ENCODE results near the gene SEPTIN5. TPM values are rescaled to one million over a fixed set of nuclear protein-coding genes. Genes with fewer than 3 reads are reported as not detected.

Gene SEPTIN5
- polyA plus RNA-seq, 6 donors from 2014 or later = 0.38 to 1.6 (median 1.0) TPM; not detected in 1

DNA sequence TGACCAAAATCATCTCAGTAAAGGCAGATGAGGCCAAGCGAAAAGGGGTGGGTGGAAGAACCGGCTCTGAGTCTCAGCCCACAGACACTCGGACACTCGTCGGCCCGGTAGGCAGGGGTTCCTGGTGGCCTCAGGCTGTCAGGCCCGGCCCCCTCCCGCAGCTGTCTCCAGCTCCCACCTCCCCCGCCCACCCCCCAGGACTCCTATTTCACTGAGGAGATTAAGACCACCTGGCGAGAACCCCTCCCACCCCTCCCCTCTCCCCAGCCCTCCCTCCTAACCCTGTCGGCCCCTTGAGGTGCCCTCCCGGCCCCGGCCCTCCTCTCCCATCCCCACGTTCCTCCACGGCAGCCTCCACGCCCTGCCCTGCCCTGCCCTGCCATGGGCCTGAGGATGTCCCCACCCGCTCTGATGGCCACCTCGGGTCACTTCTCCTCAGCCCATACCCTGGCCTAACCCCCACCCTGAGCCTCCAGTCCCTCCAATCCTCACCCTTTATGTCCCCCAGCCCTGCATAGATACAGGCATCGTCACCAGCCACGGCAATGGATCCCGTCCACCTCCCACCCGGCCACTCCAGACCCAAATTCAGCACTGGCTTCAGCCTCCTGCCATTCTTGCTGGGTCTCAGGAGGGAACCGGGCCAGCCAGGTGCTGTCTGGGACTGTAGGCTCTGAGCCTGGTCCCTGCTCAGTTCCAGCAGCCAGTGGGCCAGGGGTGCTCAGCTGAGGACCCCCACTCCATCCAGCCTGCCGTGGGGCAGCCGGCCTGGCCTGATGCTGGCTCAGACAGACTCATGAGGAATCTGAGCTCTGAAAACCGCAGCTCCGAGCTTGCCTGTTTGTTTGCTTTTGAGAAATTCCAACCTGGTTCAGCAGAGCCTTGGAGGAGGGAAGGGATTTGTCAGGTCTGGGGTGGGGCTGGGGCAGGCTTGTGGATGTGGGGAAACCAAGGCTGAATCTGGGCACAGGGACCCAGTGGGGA is 36.5 kb downstream of the SEPTIN5 start:
- ATAC-seq (ENCODE audit: low read depth in 2 of 2) (no peak), DNase-seq (no peak)
- Mint-ChIP-seq H3K27me3 (peaks cover 17 to 56% (median 55%) of the 10 kb centered on the region in 3 donors), H3K9me3 (no peaks in the 10 kb centered on the region), H3K36me3 (no peaks in the 10 kb centered on the region), H3K4me3 (no peak overlapping the region), H3K27ac (no peak overlapping the region), H3K4me1 (peaks cover 2 to 6% (median 2%) of the 10 kb centered on the region in 3 donors)

- H3K27ac Mint-ChIP-seq = no peak overlapping the region
- no peak overlapping the region for H3K4me3 Mint-ChIP-seq
- peaks cover 20 to 64% (median 60%) of the 10 kb centered on the region in 3 donors for H3K27me3 Mint-ChIP-seq
- ATAC-seq (ENCODE audit: low read depth in 2 of 2) = no peak
- DNase-seq = no peak
- H3K36me3 Mint-ChIP-seq = no peaks in the 10 kb centered on the region
- H3K4me1 Mint-ChIP-seq = peaks cover 10 to 13% (median 11%) of the 10 kb centered on the region in 3 donors
- H3K9me3 Mint-ChIP-seq = no peaks in the 10 kb centered on the region
Measured at GRCh38 chr22:19751497-19752245, 37.4 kb downstream of the SEPTIN5 start.

DNA sequence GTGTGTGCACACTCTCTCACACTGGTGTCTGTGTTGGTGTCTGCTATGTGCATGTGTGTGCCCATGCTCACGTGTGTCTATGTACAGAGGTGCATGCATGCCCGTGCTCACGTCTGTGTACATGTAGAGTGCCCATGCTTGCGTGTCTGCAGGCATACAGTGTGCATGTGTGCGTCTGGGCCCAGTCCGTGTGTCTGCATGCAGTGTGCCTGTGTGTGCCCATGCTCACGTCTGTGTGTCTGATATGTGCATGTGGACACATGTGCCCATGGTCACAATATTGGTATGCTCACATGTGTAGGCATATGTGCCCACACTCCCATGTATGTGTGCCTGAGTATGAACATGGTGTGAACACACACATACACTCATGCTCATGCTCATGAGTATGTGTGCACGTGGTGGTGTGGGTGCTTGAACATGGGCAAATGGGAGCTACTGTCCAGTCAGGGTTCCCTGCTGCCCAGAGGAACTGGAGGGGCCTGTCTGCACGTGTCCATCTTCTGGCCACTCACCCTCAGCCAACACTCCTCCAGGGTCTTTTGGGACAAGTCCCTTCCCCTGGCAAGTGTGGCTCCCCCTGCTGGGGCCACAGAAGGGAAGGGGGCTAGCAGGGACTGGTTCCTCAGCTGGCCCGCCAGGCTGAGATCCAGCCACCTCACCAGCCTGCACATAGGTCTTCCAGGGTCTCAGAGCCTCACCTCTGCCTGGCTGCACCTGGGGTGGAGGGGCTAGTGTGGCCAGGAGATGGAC is 39.0 kb downstream of the SEPTIN5 start:
- no peak overlapping the region for H3K4me3 Mint-ChIP-seq
- no peak overlapping the region for H3K27ac Mint-ChIP-seq
- H3K36me3 Mint-ChIP-seq = no peaks in the 10 kb centered on the region
- peaks cover 27 to 77% (median 68%) of the 10 kb centered on the region in 3 donors for H3K27me3 Mint-ChIP-seq
- peaks cover 19 to 23% (median 21%) of the 10 kb centered on the region in 3 donors for H3K4me1 Mint-ChIP-seq
- no peak for ATAC-seq (ENCODE audit: low read depth in 2 of 2)
- no peak for DNase-seq
- H3K9me3 Mint-ChIP-seq = no peaks in the 10 kb centered on the region

DNA sequence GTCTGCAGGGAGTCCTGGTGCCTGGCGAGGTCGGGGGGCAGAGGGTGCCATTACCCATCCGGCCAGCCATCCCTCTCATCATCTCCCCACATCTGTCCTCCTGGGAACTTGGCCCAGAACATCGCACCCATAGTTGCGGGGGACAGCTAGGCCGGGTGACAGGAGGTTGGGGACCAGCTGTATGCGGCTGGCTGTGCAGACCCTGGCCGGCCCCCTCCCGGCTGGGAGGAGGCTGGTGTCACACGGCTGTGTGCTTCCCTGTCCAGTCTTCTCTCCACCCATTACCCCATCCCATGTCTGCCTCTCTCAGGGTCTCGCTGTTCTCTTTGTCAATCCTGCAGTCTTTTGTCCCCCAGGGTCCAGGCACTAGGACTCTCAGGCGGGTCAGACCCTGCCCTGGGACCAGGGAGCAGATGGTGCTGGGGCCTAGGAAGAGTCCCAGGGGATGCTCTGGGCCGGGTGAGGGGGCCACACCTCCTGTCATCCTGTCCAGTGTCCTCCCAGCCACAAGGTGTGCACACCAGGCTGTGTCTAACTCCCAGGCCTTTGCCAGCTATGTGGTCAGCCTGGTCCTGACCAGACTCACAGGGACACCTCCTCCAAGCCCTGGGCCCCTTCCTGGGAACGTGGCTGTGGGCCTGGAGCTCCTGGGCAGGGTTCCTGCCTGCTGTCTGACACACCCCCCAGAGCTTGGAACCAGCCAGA is 39.8 kb downstream of the SEPTIN5 start:
- Mint-ChIP-seq H3K27me3 (peaks cover 27 to 74% (median 63%) of the 10 kb centered on the region in 3 donors), H3K4me1 (peaks cover 19 to 23% (median 21%) of the 10 kb centered on the region in 3 donors), H3K4me3 (peak overlapping the region in 3 of 8 donors; percentile 25 to 82 (median 61)), H3K27ac (no peak overlapping the region), H3K9me3 (no peaks in the 10 kb centered on the region), H3K36me3 (no peaks in the 10 kb centered on the region)
- DNase-seq (no peak), ATAC-seq (ENCODE audit: low read depth in 2 of 2) (no peak)

DNA sequence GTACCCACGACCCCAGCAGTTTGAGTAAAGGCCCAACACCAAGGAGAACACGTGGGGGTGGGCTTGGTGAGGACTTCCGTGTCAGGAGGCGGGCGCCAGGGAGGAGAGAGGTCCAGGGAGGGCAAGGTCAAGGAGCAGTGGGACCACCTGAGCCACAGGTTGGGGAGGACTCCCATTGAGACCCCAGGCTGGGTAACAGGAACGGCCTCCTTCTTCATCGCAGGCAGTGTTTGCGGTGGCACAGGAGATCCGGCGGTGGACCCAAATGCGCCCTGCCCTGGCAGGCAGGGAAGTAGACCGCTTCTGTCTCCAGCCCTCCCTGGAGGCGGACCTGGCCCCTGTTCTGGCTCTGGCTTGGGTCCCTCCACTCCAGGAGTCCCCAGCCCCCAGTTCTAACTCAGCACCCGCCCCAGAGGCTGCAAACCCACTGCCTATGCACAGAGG is 40.4 kb downstream of the SEPTIN5 start:
- Mint-ChIP-seq H3K9me3 (peaks cover 0 to under 1% (median 0%) of the 10 kb centered on the region in 7 donors), H3K27me3 (peaks cover 29 to 76% (median 63%) of the 10 kb centered on the region in 3 donors), H3K4me1 (peaks cover 22 to 29% (median 24%) of the 10 kb centered on the region in 3 donors), H3K4me3 (peak overlapping the region in 5 of 8 donors; percentile 9 to 82 (median 25)), H3K27ac (no peak overlapping the region), H3K36me3 (peaks cover under 1 to 4% of the 10 kb centered on the region in 2 donors)
- no peak for DNase-seq
- ATAC-seq (ENCODE audit: low read depth in 2 of 2) = no peak

- Mint-ChIP-seq H3K4me3 (peak overlapping the region in 5 of 8 donors; percentile 9 to 82 (median 25)), H3K36me3 (peaks cover 5 to 9% of the 10 kb centered on the region in 2 donors), H3K9me3 (peaks cover 0 to 5% (median 0%) of the 10 kb centered on the region in 7 donors), H3K27me3 (peaks cover 34 to 81% (median 67%) of the 10 kb centered on the region in 3 donors), H3K4me1 (peaks cover 27 to 34% (median 29%) of the 10 kb centered on the region in 3 donors), H3K27ac (no peak overlapping the region)
- no peak for ATAC-seq (ENCODE audit: low read depth in 2 of 2)
- no peak for DNase-seq
Measured at GRCh38 chr22:19755145-19755710, 40.9 kb downstream of the SEPTIN5 start.

DNA sequence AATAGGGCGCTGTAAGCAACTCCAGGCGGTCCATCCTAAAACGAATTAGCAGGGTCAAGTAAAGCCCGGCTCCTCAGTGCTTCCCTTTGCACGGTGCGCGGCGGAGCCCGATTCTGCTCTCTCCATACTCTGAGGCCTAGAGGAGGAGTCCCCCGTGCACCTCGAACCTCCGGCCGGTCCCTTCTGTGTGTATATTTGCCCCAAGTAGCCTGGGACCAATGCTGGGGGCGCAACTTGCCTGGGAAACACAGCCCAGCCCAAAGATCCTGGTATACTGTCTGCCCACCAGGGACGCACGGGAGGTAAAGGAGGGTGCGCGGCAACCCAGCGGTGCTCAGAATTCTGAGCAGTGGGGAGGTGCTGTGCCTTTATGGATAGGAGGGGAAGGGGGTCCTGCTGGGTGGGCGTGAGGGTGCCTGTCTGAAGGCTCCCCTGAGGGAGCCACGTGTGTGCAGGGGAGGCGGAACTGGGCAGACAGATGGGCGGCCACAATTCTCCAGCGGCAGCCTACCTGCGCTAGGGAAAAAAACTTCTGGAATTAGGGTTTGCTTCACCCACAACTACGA is 41.5 kb downstream of the SEPTIN5 start:
- no peak overlapping the region for H3K27ac Mint-ChIP-seq
- ATAC-seq (ENCODE audit: low read depth in 2 of 2) (no peak), DNase-seq (no peak)
- H3K27me3 Mint-ChIP-seq = peaks cover 37 to 83% (median 70%) of the 10 kb centered on the region in 3 donors
- peaks cover 8 to 13% of the 10 kb centered on the region in 2 donors for H3K36me3 Mint-ChIP-seq
- H3K9me3 Mint-ChIP-seq = peaks cover 0 to 7% (median 0%) of the 10 kb centered on the region in 7 donors
- H3K4me1 Mint-ChIP-seq = peaks cover 29 to 37% (median 30%) of the 10 kb centered on the region in 3 donors
- H3K4me3 Mint-ChIP-seq = peak overlapping the region; percentile 59 to 87 (median 80)

GRCh38 chr22:19756288-19757128 is 42.2 kb downstream of the SEPTIN5 start:
- H3K4me3 Mint-ChIP-seq = peak overlapping the region; percentile 59 to 88 (median 78)
- peak; percentile 59 to 64 for ATAC-seq (ENCODE audit: low read depth in 2 of 2)
- no peak overlapping the region for H3K27ac Mint-ChIP-seq
- H3K27me3 Mint-ChIP-seq = peaks cover 38 to 77% (median 69%) of the 10 kb centered on the region in 3 donors
- DNase-seq = peak; percentile 44
- peaks cover 30 to 39% (median 31%) of the 10 kb centered on the region in 3 donors for H3K4me1 Mint-ChIP-seq
- H3K36me3 Mint-ChIP-seq = peaks cover 8 to 13% of the 10 kb centered on the region in 2 donors
- H3K9me3 Mint-ChIP-seq = peaks cover 0 to 7% (median 0%) of the 10 kb centered on the region in 7 donors

DNA sequence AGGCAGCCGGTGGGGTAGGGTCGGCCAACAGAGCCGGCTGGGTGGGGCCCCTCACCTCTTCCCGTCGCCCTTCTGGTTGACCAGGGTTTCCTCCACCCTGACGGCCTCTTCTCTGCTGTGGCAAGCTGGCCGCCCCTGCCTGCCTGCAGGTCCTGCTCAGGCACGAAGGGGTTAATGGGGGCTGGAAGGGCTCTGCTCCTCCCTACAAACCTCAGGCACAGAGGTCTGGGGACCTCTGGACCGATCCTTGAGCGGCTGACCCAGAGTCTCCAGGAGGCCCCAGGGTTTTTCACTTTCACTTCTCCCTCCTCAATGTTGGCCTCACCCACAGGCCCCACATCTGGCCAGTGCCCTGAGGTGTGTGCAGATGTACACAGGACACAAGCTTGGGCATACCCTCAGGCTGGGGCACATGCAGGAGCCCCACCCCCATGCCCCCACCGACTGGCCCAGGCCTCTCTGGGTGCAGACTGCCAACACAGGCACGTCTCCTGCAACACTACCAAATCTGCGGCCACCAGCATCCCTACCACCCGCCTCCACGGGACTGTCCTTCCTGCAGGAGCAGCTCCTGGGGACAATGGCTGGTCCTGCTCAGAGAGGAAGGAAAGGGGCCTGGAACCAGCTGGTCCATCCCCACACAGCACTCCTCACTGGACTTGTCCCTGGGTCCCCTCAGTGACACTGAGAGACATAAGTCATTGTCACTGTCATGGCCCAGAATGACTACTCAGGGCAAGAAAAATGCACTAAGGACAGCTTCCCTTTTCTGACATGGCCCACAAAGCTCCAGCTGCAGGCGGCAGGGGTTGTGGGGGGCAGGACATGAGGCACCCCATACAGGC is 43.1 kb downstream of the SEPTIN5 start:
- H3K9me3 Mint-ChIP-seq = peaks cover 0 to 7% (median 0%) of the 10 kb centered on the region in 7 donors
- peaks cover 44 to 79% (median 78%) of the 10 kb centered on the region in 3 donors for H3K27me3 Mint-ChIP-seq
- H3K27ac Mint-ChIP-seq = peak overlapping the region in 3 of 6 donors; percentile 43 to 74 (median 58)
- peak; percentile 24 to 55 for ATAC-seq (ENCODE audit: low read depth in 2 of 2)
- no peak for DNase-seq
- H3K36me3 Mint-ChIP-seq = peaks cover 8 to 13% of the 10 kb centered on the region in 2 donors
- peak overlapping the region; percentile 63 to 89 (median 84) for H3K4me3 Mint-ChIP-seq
- peaks cover 34 to 42% (median 34%) of the 10 kb centered on the region in 3 donors for H3K4me1 Mint-ChIP-seq

Measured in naive B cell (primary cell).